GM12801 (cell line): ENCODE data around the gene NEB.

Experiments used
- TF ChIP-seq, protein P1 (sequence below): IDR thresholded peaks from one replicate; pipeline ENCODE4 v1.5.1; 2011; ENCODE audit warnings: control low read depth; ENCODE audit not compliant: insufficient read length; ENCODE audit errors: extremely low read depth

The NEB gene

DNA sequence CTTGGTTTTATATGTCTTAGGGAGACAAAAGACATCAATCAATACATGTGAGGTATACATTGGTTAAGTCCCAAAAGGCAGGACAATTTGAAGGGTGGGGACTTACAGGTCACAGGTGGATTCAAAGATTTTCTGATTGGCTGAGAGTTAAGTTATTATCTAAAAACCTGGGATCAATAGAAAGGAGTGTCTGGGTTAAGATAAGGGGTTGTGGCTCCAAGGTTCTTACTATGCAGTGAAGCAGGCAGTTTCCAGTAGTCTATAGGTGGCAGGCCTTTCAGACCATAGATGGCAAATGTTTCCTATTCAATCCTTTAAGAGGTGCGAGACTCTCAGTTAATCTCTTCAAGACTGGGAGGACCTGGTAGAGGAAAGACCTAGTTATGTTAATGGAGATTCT, 42.1 kb upstream of the NEB start:
- TF ChIP-seq, protein P1, sequence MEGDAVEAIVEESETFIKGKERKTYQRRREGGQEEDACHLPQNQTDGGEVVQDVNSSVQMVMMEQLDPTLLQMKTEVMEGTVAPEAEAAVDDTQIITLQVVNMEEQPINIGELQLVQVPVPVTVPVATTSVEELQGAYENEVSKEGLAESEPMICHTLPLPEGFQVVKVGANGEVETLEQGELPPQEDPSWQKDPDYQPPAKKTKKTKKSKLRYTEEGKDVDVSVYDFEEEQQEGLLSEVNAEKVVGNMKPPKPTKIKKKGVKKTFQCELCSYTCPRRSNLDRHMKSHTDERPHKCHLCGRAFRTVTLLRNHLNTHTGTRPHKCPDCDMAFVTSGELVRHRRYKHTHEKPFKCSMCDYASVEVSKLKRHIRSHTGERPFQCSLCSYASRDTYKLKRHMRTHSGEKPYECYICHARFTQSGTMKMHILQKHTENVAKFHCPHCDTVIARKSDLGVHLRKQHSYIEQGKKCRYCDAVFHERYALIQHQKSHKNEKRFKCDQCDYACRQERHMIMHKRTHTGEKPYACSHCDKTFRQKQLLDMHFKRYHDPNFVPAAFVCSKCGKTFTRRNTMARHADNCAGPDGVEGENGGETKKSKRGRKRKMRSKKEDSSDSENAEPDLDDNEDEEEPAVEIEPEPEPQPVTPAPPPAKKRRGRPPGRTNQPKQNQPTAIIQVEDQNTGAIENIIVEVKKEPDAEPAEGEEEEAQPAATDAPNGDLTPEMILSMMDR: no peak

DNA sequence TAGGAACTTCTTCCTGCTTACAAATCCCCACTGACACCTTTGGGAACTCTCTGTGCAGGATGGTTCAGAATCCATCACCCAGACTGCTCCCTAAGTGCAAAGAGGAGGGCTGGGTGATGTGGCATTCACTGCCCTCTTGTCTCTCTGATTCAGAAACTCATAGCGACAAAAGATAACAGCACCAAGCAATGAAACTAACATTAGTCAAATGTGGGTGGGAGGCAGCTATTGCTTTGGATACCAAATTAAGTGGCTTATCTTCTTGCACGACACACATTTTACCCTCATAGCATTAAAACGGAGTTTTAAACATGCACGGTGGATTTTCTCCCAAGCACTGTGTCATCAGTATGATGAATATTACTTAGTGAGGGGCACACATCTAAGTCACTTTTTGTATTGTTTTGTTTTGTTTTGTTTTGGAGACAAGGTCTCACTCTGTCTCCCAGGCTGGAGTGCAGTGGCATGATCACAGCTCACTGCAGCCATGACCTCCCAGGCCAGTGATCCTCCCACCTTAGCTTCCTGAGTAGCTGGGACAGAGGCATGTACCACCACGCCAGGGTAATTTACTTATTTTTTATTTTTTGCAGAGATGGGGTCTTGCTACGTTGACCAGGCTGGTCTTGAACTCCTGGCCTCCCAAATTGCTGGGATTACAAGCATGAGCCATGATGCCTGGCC, 40.9 kb upstream of the NEB start:
- TF ChIP-seq, protein P1: no peak

DNA sequence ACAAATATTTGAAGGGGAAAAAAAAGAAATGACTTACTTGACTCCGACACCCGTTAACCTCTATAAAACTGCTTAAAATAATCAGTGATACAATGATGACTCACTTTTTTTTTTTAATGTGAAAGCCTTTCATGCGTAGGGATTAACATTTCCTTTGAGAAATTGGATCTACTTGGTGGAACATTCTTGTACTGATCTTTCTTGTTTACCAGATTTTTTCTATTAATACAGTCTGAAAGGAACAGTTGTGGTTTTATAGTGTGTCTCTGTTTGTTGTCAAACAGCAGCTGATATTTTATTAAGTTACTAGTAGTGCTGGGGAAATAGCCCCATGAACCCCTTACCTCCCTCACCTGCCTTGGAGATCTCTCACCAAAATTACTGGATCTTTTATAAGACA, 40.2 kb upstream of the NEB start:
- TF ChIP-seq, protein P1: no peak

DNA sequence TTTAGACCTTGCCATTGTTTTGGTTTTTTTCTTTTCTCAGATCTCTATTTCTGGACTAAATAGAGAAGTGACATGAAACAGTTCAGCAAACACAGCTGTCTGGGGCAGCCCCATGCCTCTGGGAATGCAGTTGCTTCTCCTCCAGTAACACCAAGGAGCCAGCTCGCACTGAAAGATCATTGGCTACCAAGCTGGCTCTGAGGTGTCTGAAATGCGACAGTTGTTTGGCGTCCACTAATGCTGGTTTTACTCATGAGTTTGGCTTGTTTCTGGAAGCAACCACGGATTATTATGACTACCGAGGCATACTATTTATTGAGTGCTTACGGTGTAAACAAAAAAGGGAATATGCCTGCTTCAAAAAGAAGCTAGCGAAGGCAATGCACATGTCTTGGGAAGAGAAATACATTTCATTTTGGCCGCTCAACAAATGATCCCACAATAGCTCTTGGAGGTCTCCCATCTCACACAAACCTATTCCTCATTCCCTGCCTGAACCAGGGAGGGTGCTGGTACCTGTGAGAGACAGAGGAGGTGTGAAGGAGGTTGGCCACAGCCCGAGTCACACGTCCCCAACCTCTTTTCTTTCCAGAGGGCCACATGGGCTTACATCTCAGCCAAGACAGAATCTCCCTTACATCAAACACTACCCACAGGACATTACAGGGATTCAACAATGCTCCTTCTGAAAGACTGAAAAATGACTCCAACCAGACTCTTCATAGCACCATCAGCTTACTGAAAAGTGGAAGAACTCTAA, 37.5 kb upstream of the NEB start:
- TF ChIP-seq, protein P1: no peak

DNA sequence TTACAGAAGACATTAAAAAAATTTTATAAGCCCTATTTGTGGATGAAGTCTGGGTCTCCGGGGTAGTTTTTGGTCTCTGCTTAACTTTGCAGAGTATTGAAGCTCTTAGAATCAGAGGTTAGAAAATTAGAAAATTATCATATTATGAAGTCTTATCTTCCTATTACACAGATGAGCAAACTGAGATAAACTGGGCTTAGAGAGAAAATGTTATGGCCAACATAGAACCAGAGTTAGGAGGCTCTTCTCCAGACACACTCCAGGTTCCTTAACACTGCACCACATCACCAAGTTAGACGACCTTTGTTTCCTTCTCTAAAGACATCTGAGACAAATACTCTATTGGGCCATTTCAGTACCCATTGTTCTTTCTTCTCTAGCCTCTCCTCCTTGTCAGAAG, 36.7 kb upstream of the NEB start:
- TF ChIP-seq, protein P1: no peak

DNA sequence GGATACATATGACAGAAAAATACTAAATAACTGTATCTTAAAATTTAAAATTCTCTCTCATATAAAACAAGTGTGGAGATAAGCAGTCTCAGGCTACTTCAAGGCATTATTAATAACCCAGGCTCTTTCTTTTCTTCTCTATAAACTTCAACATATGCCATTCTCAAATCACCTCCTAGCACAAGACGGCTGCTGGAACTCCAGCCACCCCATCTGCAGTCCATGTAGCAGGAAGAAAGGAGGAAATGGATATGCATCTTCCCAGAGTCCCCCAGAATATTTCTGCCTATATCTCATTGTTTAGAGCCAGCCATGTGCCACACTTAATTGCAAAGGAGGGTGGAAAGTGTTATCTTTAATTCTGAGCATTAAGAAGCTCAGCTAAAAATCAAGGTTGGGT, 35.3 kb upstream of the NEB start:
- TF ChIP-seq, protein P1: no peak

DNA sequence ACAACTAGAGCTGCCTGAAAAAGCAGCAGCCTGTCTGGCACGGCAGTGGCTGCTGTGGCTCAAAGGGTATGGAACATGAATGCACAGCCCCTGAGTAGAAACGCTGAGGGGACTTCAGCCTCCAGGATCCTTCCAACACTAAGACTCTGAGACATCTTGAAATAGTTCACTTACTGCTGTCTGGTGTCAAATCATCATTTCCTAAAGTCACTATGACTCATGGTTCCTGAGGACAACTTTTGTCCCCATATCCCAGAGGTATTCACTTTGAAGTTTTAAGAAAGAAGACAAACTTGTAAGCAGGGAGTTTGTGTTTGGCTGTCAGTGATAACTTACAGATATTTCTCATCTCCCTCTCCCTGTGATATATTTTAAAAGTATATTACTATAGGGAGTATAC, 33.3 kb upstream of the NEB start:
- TF ChIP-seq, protein P1: no peak
